GM23248 (cell line): ENCODE results near the gene CADM4. TPM values are rescaled to one million over a fixed set of nuclear protein-coding genes. Genes with fewer than 3 reads are reported as not detected.
A peak's percentile ranks its signal among the peaks of the same experiment; 100 is the strongest.
"Not testable (repeated sequence)": the region's sequence is repeated elsewhere in the genome, so short reads cannot be mapped to it uniquely, and the experiment has no call there.

Experiments
- DNase-seq: peaks from one replicate; pipeline ENCODE4 v3.0.0-alpha.2; 2015
- H2AFZ ChIP-seq: fragments of 200-600 bp; sonication (generic); 2 replicates; pipeline ENCODE4 v1.6.1; 2016; ENCODE audit warnings: antibody characterized with exemption
- H3F3A ChIP-seq: fragments of 200-600 bp; sonication (generic); 2 replicates; pipeline ENCODE4 v1.6.1; 2016; ENCODE audit warnings: mild to moderate bottlenecking, antibody characterized with exemption, mixed run types; ENCODE audit not compliant: insufficient read depth
- H3K27ac ChIP-seq: fragments of 200-600 bp; sonication (generic); 2 replicates; pipeline ENCODE4 v1.5.1; 2016; ENCODE audit warnings: mild to moderate bottlenecking
- H3K27me3 ChIP-seq: fragments of 200-600 bp; sonication (generic); replicated peaks from 2 replicates; pipeline ENCODE4 v1.6.1; 2016; ENCODE audit warnings: mild to moderate bottlenecking; ENCODE audit not compliant: insufficient read depth
- H3K36me3 ChIP-seq: fragments of 200-600 bp; sonication (generic); 2 replicates; pipeline ENCODE4 v1.6.1; 2016; ENCODE audit warnings: low read depth, mild to moderate bottlenecking
- H3K4me1 ChIP-seq: fragments of 200-600 bp; sonication (generic); 2 replicates; pipeline ENCODE4 v1.6.1; 2016; ENCODE audit warnings: mild to moderate bottlenecking; ENCODE audit not compliant: insufficient read depth
- H3K4me2 ChIP-seq: fragments of 200-600 bp; sonication (generic); one replicate; pipeline ENCODE4 v1.6.1; 2016; ENCODE audit warnings: mild to moderate bottlenecking; ENCODE audit not compliant: unreplicated experiment
- H3K4me3 ChIP-seq: fragments of 200-600 bp; sonication (generic); 2 replicates; pipeline ENCODE4 v1.5.1; 2016; ENCODE audit warnings: mild to moderate bottlenecking
- H3K79me2 ChIP-seq: fragments of 200-600 bp; sonication (generic); 2 replicates; pipeline ENCODE4 v1.6.1; 2016; ENCODE audit warnings: mild to moderate bottlenecking; ENCODE audit not compliant: insufficient read depth
- H3K9ac ChIP-seq: fragments of 200-600 bp; sonication (generic); 2 replicates; pipeline ENCODE4 v1.6.1; 2016; ENCODE audit warnings: mild to moderate bottlenecking
- H3K9me2 ChIP-seq: fragments of 200-600 bp; sonication (generic); 2 replicates; pipeline ENCODE4 v1.6.1; 2016; ENCODE audit warnings: mixed run types, mild to moderate bottlenecking, moderate library complexity; ENCODE audit not compliant: insufficient read depth
- H3K9me3 ChIP-seq: fragments of 200-600 bp; sonication (generic); one replicate; pipeline ENCODE4 v1.6.1; 2017; ENCODE audit warnings: low read depth
- H4K20me1 ChIP-seq: fragments of 200-600 bp; sonication (generic); 2 replicates; pipeline ENCODE4 v1.6.0; 2016; ENCODE audit not compliant: insufficient read depth
- EZH2 ChIP-seq: fragments of 200-600 bp; sonication (generic); IDR thresholded peaks from 2 replicates; pipeline ENCODE4 v1.6.1; 2018; ENCODE audit warnings: antibody characterized with exemption, mild to moderate bottlenecking; ENCODE audit not compliant: insufficient read depth, poor library complexity, severe bottlenecking
- EZH2phosphoT487 ChIP-seq: fragments of 200-600 bp; sonication (generic); IDR thresholded peaks from 2 replicates; pipeline ENCODE4 v1.6.1; 2018; ENCODE audit warnings: antibody characterized with exemption, moderate library complexity, mild to moderate bottlenecking, low read depth; ENCODE audit not compliant: insufficient read depth
- WGBS, 2 experiments: methylation state at CpG; one replicate each; pipeline ENCODE4 v1.1.6; 2015 to 2017; ENCODE audit warnings: low lambda C conversion rate in 2 of 2, low coverage in 1 of 2; ENCODE audit errors: missing lambda C conversion rate in 2 of 2; 5-methylcytosine and 5-hydroxymethylcytosine counted together
- in situ Hi-C: fragments of 300-500 bp; cut with MboI; formaldehyde crosslinking; loops from 2 replicates; pipeline ENCODE4 v1.15.0; 2020
- polyA plus RNA-seq: library from polyadenylated mRNA; unstranded; fragments of >200 nt; fragmentation: Nextera tagmentation; extraction: Ambion mirVana; gene quantifications from 2 replicates; pipeline ENCODE4 v1.2.1, GENCODE V29; 2016
- total RNA-seq: library from RNA; depleted of rRNA; stranded (reverse); fragments of >200 nt; shearing (Covaris generic); gene quantifications from 2 replicates; pipeline ENCODE4 v1.2.3, GENCODE V29; 2014

CADM4 gene
- total and polyA plus RNA-seq, 2 experiments from 2014 or later: 0.14 to 1.7 TPM

- H3F3A ChIP-seq: peaks cover 24% of the 10 kb centered on the region
- peaks cover 43% of the 10 kb centered on the region for H3K36me3 ChIP-seq
- no peak overlapping the region for H3K27ac ChIP-seq
- TF ChIP-seq EZH2: no peak
- TF ChIP-seq EZH2phosphoT487: no peak
- no peaks in the 10 kb centered on the region for H3K27me3 ChIP-seq
- no peak for DNase-seq
- H2AFZ ChIP-seq: no peak overlapping the region
- no peaks in the 10 kb centered on the region for H4K20me1 ChIP-seq
- no peaks in the 10 kb centered on the region for H3K9me3 ChIP-seq
- no peaks in the 10 kb centered on the region for H3K4me1 ChIP-seq
- 98 to 99% methylated on average over 6 of the region's 6 CpGs for WGBS, 2 experiments
- no peaks in the 10 kb centered on the region for H3K9me2 ChIP-seq
- in situ Hi-C loops: no loop called here
- H3K79me2 ChIP-seq: peaks cover 39% of the 10 kb centered on the region
- H3K9ac ChIP-seq: no peak overlapping the region
- no peak overlapping the region for H3K4me2 ChIP-seq
- no peak overlapping the region for H3K4me3 ChIP-seq
Observed at GRCh38 chr19:43656436-43656835, 16.8 kb upstream of the CADM4 start.

GRCh38 chr19:43652546-43652874, 12.9 kb upstream of the CADM4 start:
- Histone ChIP-seq H3K9ac (no peak overlapping the region), H4K20me1 (no peaks in the 10 kb centered on the region), H3K4me3 (no peak overlapping the region), H3K9me2 (no peaks in the 10 kb centered on the region), H3K36me3 (peaks cover 37% of the 10 kb centered on the region), H3K4me2 (no peak overlapping the region), H3K9me3 (no peaks in the 10 kb centered on the region), H3F3A (peaks cover 14% of the 10 kb centered on the region), H3K4me1 (no peaks in the 10 kb centered on the region), H2AFZ (no peak overlapping the region), H3K27me3 (no peaks in the 10 kb centered on the region), H3K27ac (no peak overlapping the region), H3K79me2 (peaks cover 4% of the 10 kb centered on the region)
- in situ Hi-C loops: no loop called here
- WGBS, 2 experiments: 90% methylated on average over 5 of the region's 5 CpGs
- TF ChIP-seq EZH2phosphoT487: no peak
- TF ChIP-seq EZH2: no peak
- DNase-seq: no peak

- no peaks in the 10 kb centered on the region for H3K27me3 ChIP-seq
- H4K20me1 ChIP-seq: no peaks in the 10 kb centered on the region
- in situ Hi-C loops: no loop called here
Observed at GRCh38 chr19:43651758-43652545, 12.3 kb upstream of the CADM4 start.

GRCh38 chr19:43650276-43650675, 10.6 kb upstream of the CADM4 start:
- H3K36me3 ChIP-seq: peaks cover 41% of the 10 kb centered on the region
- H4K20me1 ChIP-seq, H3K4me2 ChIP-seq, H3K27ac ChIP-seq, H3K27me3 ChIP-seq, H2AFZ ChIP-seq, in situ Hi-C loops, H3K4me3 ChIP-seq, H3K9me2 ChIP-seq, H3K9ac ChIP-seq, H3K79me2 ChIP-seq, DNase-seq, H3K4me1 ChIP-seq, H3K9me3 ChIP-seq: not testable (repeated sequence)
- WGBS, 2 experiments: 95% methylated on average over 4 to 7 of the region's 7 CpGs
- peaks cover 29% of the 10 kb centered on the region for H3F3A ChIP-seq

More at GRCh38 chr19:43651758-43652545, 12.3 kb upstream of the CADM4 start:
- peak overlapping the region; percentile 32 for H3K4me2 ChIP-seq
- no peak overlapping the region for H3K4me3 ChIP-seq
- H3K4me1 ChIP-seq: no peaks in the 10 kb centered on the region
- 56 to 65% methylated on average over 14 of the region's 14 CpGs for WGBS, 2 experiments
- no peaks in the 10 kb centered on the region for H3K9me2 ChIP-seq
- DNase-seq: peak; percentile 78
- no peaks in the 10 kb centered on the region for H3K9me3 ChIP-seq
- H3K9ac ChIP-seq: peak overlapping the region; percentile 43
- peak overlapping the region; percentile 81 for H2AFZ ChIP-seq
- TF ChIP-seq EZH2phosphoT487: no peak
- TF ChIP-seq EZH2: no peak
- H3K79me2 ChIP-seq: no peaks in the 10 kb centered on the region
- peaks cover 42% of the 10 kb centered on the region for H3K36me3 ChIP-seq
- H3K27ac ChIP-seq: no peak overlapping the region
- peaks cover 20% of the 10 kb centered on the region for H3F3A ChIP-seq

GRCh38 chr19:43649514-43649913, 9.9 kb upstream of the CADM4 start:
- no peak overlapping the region for H2AFZ ChIP-seq
- H3K4me3 ChIP-seq: no peak overlapping the region
- no peak overlapping the region for H3K27ac ChIP-seq
- H3K36me3 ChIP-seq: peaks cover 38% of the 10 kb centered on the region
- H3K9ac ChIP-seq: no peak overlapping the region
- H3K27me3 ChIP-seq: no peaks in the 10 kb centered on the region
- DNase-seq: no peak
- 92 to 100% methylated on average over 2 of the region's 2 CpGs for WGBS, 2 experiments
- no peak overlapping the region for H3K4me2 ChIP-seq
- peaks cover 29% of the 10 kb centered on the region for H3F3A ChIP-seq
- H4K20me1 ChIP-seq: no peaks in the 10 kb centered on the region
- H3K4me1 ChIP-seq: no peaks in the 10 kb centered on the region
- no peaks in the 10 kb centered on the region for H3K9me2 ChIP-seq
- in situ Hi-C loops: no loop called here
- H3K9me3 ChIP-seq: no peaks in the 10 kb centered on the region
- no peak for TF ChIP-seq EZH2phosphoT487
- TF ChIP-seq EZH2: no peak
- H3K79me2 ChIP-seq: no peaks in the 10 kb centered on the region
